HepG2 (cell line): Measurements from ENCODE around the gene THAP3. TPM values are rescaled to one million over a fixed set of nuclear protein-coding genes. Genes with fewer than 3 reads are reported as not detected.
A peak's percentile ranks its signal among the peaks of the same experiment; 100 is the strongest.

Experiments
- ATF4 ChIP-seq, 2 experiments: fragments of 450-650 bp in 1 of 2; sonication (generic) in 1 of 2; formaldehyde crosslinking; IDR thresholded peaks; 2 replicates each; pipeline versions ENCODE4 v1.5.0 to v1.8.0; 2020 to 2022; ENCODE audit warnings: mild to moderate bottlenecking in 1 of 2, missing genetic modification reagents in 1 of 2
- GATAD2A ChIP-seq: IDR thresholded peaks from 2 replicates; pipeline ENCODE4 v1.6.1; 2016
- GMEB1 ChIP-seq: sonication (generic); formaldehyde crosslinking; IDR thresholded peaks from 2 replicates; pipeline ENCODE4 v1.5.1; 2020; ENCODE audit warnings: missing genetic modification reagents, mild to moderate bottlenecking, borderline replicate concordance
- HMG20A ChIP-seq: IDR thresholded peaks from 2 replicates; pipeline ENCODE4 v1.6.1; 2016; ENCODE audit warnings: borderline replicate concordance
- MTERF4 ChIP-seq: sonication (generic); formaldehyde crosslinking; IDR thresholded peaks from 2 replicates; pipeline ENCODE4 v1.8.0; 2023; ENCODE audit warnings: mild to moderate bottlenecking, missing genetic modification reagents
- POLR2G ChIP-seq: fragments of 200-400 bp; formaldehyde crosslinking; IDR thresholded peaks from 2 replicates; pipeline ENCODE4 v1.6.1; 2018; ENCODE audit warnings: mild to moderate bottlenecking, low read depth, low read length, moderate library complexity
- PRMT3 ChIP-seq: sonication (generic); formaldehyde crosslinking; IDR thresholded peaks from 2 replicates; pipeline ENCODE4 v1.8.1; 2022; ENCODE audit warnings: low read depth, mild to moderate bottlenecking, moderate library complexity, missing genetic modification reagents, borderline replicate concordance
- SNAI1 ChIP-seq: sonication (generic); formaldehyde crosslinking; IDR thresholded peaks from 2 replicates; pipeline ENCODE4 v1.5.0; 2020; ENCODE audit warnings: mild to moderate bottlenecking, missing genetic modification reagents, borderline replicate concordance
- TOPORS ChIP-seq: sonication (generic); formaldehyde crosslinking; IDR thresholded peaks from 2 replicates; pipeline ENCODE4 v1.8.0; 2023; ENCODE audit warnings: mild to moderate bottlenecking, missing genetic modification reagents
- ZGPAT ChIP-seq: IDR thresholded peaks from 2 replicates; pipeline ENCODE4 v1.6.1; 2016; ENCODE audit warnings: mild to moderate bottlenecking
- ZNF142 ChIP-seq: sonication (generic); formaldehyde crosslinking; IDR thresholded peaks from 2 replicates; pipeline ENCODE4 v1.4.0; 2020; ENCODE audit warnings: missing genetic modification reagents
- ZNF180 ChIP-seq: sonication (generic); formaldehyde crosslinking; IDR thresholded peaks from 2 replicates; pipeline ENCODE4 v1.4.0; 2020; ENCODE audit warnings: low read depth, missing genetic modification reagents, borderline replicate concordance
- ZNF205 ChIP-seq: IDR thresholded peaks from 2 replicates; pipeline ENCODE4 v1.6.1; 2018; ENCODE audit warnings: missing biosample characterization, missing genetic modification reagents
- ZNF510 ChIP-seq: sonication (generic); formaldehyde crosslinking; IDR thresholded peaks from 2 replicates; pipeline ENCODE4 v1.4.0; 2020; ENCODE audit warnings: low read depth, mild to moderate bottlenecking, missing genetic modification reagents
- polyA plus RNA-seq, 8 experiments: library from polyadenylated mRNA; depleted of rRNA in 3 of 8; stranded (reverse) in 7 of 8; unstranded in 1 of 8; fragments of >200 nt; fragmentation: Illumina TruSeq in 4 of 8; extraction: Trizol in 4 of 8; gene quantifications; 2 replicates each; pipeline versions ENCODE4 v1.2.1 to v1.2.3, GENCODE V29; 2011 to 2016; ENCODE audit warnings: low read depth in 4 of 8, missing spikeins in 1 of 8, mixed read lengths in 1 of 8; ENCODE audit not compliant: insufficient read depth in 1 of 8
- total RNA-seq, 5 experiments: library from RNA; depleted of rRNA; stranded (reverse); fragments of >200 nt; fragmentation: Illumina TruSeq; extraction: Trizol; gene quantifications; 2 replicates each; pipeline ENCODE4 v1.2.3, GENCODE V29; 2016; ENCODE audit warnings: low read depth in 1 of 5
- TF ChIP-seq, protein P1 (sequence below): sonication (generic); formaldehyde crosslinking; IDR thresholded peaks from 2 replicates; pipeline ENCODE4 v1.5.1; 2020; ENCODE audit warnings: missing genetic modification reagents, mild to moderate bottlenecking, borderline replicate concordance

The THAP3 gene
- total and polyA plus RNA-seq, 2 of the 13 experiments (the other 11 are each of a cell fraction or from before 2014, with no cell fraction given): 10.3 to 14.9 TPM

GRCh38 chr1:6603915-6604558, 20.6 kb upstream of the THAP3 start (continued):
- TF ChIP-seq ZNF142 (CRISPR knock-in tag) (peak; percentile 55; the same call in 1 of the 2 replicates), MTERF4 (CRISPR knock-in tag) (no peak), ZNF180 (CRISPR knock-in tag) (peak; percentile 25; the same call in 1 of the 2 replicates), ZNF510 (CRISPR knock-in tag) (no peak), GATAD2A (peak; percentile 87), GMEB1 (CRISPR knock-in tag) (0 out of 2 replicates have a peak, but pooled peaks have one; percentile 25), TOPORS (0 out of 2 replicates have a peak, but pooled peaks have one; percentile 22), PRMT3 (CRISPR knock-in tag) (no peak), ZNF205 (CRISPR knock-in tag) (0 out of 2 replicates have a peak, but pooled peaks have one; percentile 30), ATF4 (CRISPR knock-in tag; IDR thresholded peaks at IDR 0.05) (peak in 1 of 2 experiments; percentile 56; a peak in 2 of 4 replicates), SNAI1 (CRISPR knock-in tag) (no peak), POLR2G (peak; percentile 88), HMG20A (CRISPR knock-in tag) (peak; percentile 68), ZGPAT (CRISPR knock-in tag) (peak; percentile 89)
- TF ChIP-seq, protein P1, sequence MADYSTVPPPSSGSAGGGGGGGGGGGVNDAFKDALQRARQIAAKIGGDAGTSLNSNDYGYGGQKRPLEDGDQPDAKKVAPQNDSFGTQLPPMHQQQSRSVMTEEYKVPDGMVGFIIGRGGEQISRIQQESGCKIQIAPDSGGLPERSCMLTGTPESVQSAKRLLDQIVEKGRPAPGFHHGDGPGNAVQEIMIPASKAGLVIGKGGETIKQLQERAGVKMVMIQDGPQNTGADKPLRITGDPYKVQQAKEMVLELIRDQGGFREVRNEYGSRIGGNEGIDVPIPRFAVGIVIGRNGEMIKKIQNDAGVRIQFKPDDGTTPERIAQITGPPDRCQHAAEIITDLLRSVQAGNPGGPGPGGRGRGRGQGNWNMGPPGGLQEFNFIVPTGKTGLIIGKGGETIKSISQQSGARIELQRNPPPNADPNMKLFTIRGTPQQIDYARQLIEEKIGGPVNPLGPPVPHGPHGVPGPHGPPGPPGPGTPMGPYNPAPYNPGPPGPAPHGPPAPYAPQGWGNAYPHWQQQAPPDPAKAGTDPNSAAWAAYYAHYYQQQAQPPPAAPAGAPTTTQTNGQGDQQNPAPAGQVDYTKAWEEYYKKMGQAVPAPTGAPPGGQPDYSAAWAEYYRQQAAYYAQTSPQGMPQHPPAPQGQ: no peak
